ENCODE measurements around the gene HES5. TPM values are rescaled to one million over a fixed set of nuclear protein-coding genes. Genes with fewer than 3 reads are reported as not detected.
A peak's percentile ranks its signal among the peaks of the same experiment; 100 is the strongest.

The HES5 gene
- total RNA-seq, 1 donor from 2014 or later = not detected

DNA sequence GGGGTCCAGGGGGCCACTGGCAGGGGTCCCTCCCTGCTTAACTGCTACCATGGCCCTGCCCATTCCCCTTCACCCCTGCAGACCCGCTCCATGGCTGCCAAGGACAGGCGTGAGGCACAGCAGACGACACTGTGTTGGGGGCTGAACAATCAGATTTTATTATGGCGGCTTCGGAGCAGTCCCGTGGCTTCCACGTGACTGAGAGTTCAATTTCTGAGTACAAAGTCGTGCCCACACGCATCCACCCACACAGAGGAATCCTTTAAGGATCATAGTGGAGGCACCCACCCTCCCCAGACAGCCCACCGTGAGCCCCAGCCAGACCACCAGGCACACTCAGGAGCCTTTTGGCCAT is 1.5 kb downstream of the HES5 start:
- Mint-ChIP-seq H3K9me3 (ENCODE audit: unreplicated experiment) (no peaks in the 10 kb centered on the region), H3K27me3 (ENCODE audit: unreplicated experiment) (peaks cover 17% of the 10 kb centered on the region), H3K27ac (ENCODE audit: unreplicated experiment) (no peak overlapping the region), H3K36me3 (ENCODE audit: low read depth, unreplicated experiment) (peaks cover 5% of the 10 kb centered on the region), H3K4me1 (ENCODE audit: unreplicated experiment) (peaks cover 16% of the 10 kb centered on the region), H3K4me3 (ENCODE audit: unreplicated experiment) (no peak overlapping the region)
- TF ChIP-seq, protein P1, sequence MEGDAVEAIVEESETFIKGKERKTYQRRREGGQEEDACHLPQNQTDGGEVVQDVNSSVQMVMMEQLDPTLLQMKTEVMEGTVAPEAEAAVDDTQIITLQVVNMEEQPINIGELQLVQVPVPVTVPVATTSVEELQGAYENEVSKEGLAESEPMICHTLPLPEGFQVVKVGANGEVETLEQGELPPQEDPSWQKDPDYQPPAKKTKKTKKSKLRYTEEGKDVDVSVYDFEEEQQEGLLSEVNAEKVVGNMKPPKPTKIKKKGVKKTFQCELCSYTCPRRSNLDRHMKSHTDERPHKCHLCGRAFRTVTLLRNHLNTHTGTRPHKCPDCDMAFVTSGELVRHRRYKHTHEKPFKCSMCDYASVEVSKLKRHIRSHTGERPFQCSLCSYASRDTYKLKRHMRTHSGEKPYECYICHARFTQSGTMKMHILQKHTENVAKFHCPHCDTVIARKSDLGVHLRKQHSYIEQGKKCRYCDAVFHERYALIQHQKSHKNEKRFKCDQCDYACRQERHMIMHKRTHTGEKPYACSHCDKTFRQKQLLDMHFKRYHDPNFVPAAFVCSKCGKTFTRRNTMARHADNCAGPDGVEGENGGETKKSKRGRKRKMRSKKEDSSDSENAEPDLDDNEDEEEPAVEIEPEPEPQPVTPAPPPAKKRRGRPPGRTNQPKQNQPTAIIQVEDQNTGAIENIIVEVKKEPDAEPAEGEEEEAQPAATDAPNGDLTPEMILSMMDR (IDR thresholded peaks at IDR 0.05; ENCODE audit: unreplicated experiment) = no peak
- no peak for DNase-seq (ENCODE audit: low spot score)

DNA sequence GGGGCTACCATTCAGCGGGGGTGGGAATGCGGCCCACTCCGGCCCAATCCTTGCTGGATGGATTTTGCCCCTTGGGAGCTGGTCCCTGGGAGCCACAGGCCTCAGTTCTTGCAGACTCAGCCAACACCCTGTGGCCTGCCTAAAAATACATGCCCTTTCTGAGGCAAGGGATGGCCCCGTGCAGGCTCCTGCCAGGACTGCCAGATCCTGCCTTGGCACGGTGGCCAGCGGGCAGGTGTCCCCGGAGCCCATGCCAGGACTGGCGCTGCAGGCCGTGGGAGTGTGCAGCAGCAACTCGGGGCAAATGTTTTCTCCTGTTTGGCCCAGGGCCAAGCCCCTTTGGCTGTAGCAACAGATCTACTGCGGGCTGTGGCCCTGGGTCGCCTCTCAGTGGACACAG is 2.0 kb downstream of the HES5 start:
- H3K36me3 Mint-ChIP-seq (ENCODE audit: low read depth, unreplicated experiment) = peaks cover 5% of the 10 kb centered on the region
- no peak for DNase-seq (ENCODE audit: low spot score)
- H3K9me3 Mint-ChIP-seq (ENCODE audit: unreplicated experiment) = no peaks in the 10 kb centered on the region
- peaks cover 21% of the 10 kb centered on the region for H3K4me1 Mint-ChIP-seq (ENCODE audit: unreplicated experiment)
- TF ChIP-seq, protein P1 (IDR thresholded peaks at IDR 0.05; ENCODE audit: unreplicated experiment) = no peak
- peaks cover 14% of the 10 kb centered on the region for H3K27me3 Mint-ChIP-seq (ENCODE audit: unreplicated experiment)
- no peak overlapping the region for H3K4me3 Mint-ChIP-seq (ENCODE audit: unreplicated experiment)
- H3K27ac Mint-ChIP-seq (ENCODE audit: unreplicated experiment) = no peak overlapping the region

DNA sequence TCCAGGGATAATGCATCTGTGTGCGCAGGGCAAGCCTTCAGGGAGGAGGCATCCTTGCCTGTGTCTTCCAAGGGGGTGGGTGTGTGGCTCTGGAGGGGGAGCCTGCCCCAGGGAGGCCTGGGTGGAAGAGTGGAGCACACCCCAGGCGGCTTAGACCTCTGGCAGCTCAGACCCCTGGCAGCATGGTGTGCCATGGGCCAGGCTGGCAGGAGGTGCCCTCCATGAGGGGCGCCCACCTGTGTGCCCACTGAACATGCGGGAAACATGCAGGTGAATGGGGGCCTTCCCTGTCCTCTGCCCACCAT is 2.6 kb downstream of the HES5 start:
- no peaks in the 10 kb centered on the region for H3K9me3 Mint-ChIP-seq (ENCODE audit: unreplicated experiment)
- no peak overlapping the region for H3K4me3 Mint-ChIP-seq (ENCODE audit: unreplicated experiment)
- H3K27ac Mint-ChIP-seq (ENCODE audit: unreplicated experiment) = no peak overlapping the region
- TF ChIP-seq, protein P1 (IDR thresholded peaks at IDR 0.05; ENCODE audit: unreplicated experiment) = no peak
- H3K4me1 Mint-ChIP-seq (ENCODE audit: unreplicated experiment) = peaks cover 26% of the 10 kb centered on the region
- H3K27me3 Mint-ChIP-seq (ENCODE audit: unreplicated experiment) = peaks cover 13% of the 10 kb centered on the region
- peaks cover 7% of the 10 kb centered on the region for H3K36me3 Mint-ChIP-seq (ENCODE audit: low read depth, unreplicated experiment)
- DNase-seq (ENCODE audit: low spot score) = no peak

DNA sequence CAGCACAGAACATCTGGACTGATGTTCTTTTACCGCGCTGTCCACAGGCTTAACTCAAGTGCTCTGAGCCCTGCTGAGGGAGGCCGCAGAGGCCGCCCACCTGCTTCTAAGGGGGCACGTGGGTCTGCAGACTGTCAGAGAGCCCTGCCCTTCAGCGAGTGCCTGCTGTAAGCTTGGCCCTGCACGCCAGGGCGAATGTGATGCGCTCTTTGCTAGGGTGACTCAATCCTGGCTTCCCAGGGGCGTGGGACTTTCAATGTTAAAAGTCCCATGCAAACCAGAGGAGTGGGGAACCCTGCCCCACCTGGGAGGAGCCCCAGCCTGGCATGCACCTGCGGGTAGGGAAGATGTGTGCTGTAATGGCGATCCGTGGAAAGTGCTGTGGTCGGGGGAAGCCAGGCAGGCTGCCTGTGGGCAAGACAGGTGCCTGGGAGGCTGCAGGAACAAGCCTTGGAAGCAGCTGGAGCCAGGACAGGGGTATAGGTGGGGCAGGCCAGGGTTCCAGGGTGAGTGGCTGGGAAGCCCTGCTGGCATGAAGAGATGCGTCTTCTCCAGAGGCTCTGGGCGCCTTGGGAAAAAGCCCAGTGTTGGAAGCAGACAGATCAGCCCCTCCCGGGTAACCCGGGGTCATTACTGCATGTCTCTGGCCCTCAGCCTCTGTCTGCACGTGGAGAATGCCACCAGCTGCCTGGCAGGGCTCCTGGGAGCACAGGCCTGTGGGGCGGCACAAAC is 3.1 kb downstream of the HES5 start:
- Mint-ChIP-seq H3K4me3 (ENCODE audit: unreplicated experiment) (peak overlapping the region; percentile 63), H3K27ac (ENCODE audit: unreplicated experiment) (peak overlapping the region; percentile 72), H3K36me3 (ENCODE audit: low read depth, unreplicated experiment) (peaks cover 9% of the 10 kb centered on the region), H3K4me1 (ENCODE audit: unreplicated experiment) (peaks cover 27% of the 10 kb centered on the region), H3K9me3 (ENCODE audit: unreplicated experiment) (no peaks in the 10 kb centered on the region), H3K27me3 (ENCODE audit: unreplicated experiment) (peaks cover 13% of the 10 kb centered on the region)
- no peak for DNase-seq (ENCODE audit: low spot score)
- TF ChIP-seq, protein P1 (IDR thresholded peaks at IDR 0.05; ENCODE audit: unreplicated experiment) = no peak

DNA sequence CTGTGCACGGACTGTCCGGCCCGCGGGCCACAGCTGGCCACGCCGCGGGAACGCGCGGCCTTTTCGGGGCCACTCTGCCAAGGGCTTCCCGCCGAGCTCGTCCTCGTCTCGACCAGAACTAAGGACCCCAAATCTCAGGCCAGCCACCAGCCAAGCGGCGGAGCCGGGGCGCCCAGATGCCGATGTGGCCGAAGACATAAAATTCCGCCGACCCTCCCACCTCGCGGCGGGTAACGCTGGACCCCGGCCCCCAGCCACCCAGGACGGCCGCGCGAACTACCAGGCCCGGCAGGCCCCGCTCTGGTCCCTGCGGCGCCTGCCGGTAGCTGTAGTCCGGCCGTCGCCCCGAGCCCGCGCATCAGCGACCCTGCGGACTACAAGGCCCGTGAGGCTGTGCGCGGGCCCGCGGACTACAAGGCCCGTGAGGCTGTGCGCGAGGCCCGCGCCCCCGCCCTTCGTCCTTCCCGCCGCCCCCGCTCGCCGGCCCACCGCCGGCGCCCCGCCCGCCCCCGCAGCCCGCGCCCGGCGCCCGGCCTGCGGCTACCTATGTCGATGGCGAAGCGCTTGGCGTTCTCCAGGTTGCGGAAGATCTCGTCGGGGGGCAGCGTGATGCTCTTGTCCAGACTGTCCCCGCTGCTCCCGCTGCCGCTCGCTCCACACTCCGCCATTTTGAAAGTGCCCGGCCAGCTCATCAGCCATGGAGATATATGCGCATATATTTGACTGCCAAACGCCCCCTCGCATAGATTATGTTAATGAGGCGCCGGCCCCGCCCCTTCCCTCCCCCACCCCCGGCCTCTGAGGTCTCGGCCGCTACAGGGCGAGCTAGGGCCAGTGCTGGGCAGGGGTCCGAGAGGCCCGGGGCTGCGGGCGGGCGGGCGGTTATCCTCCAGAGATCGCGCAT is 3.9 kb downstream of the HES5 start, which contains the start of gene PANK4:
PANK4 (minus strand) TSS at position 677 of the 904 bp plus-strand sequence; CDS start at position 668, 9 bp downstream.
- TF ChIP-seq, protein P1 (IDR thresholded peaks at IDR 0.05; ENCODE audit: unreplicated experiment) = no peak
- peak within 1 kb of the TSS; percentile 72 for H3K27ac Mint-ChIP-seq (ENCODE audit: unreplicated experiment)
- H3K4me1 Mint-ChIP-seq (ENCODE audit: unreplicated experiment) = peaks cover 27% of the 10 kb centered on the region
- H3K36me3 Mint-ChIP-seq (ENCODE audit: low read depth, unreplicated experiment) = peaks cover 10% of the 10 kb centered on the region
- H3K9me3 Mint-ChIP-seq (ENCODE audit: unreplicated experiment) = no peaks in the 10 kb centered on the region
- peak; percentile 91 for DNase-seq (ENCODE audit: low spot score)
- peak within 1 kb of the TSS; percentile 89 for H3K4me3 Mint-ChIP-seq (ENCODE audit: unreplicated experiment)
- H3K27me3 Mint-ChIP-seq (ENCODE audit: unreplicated experiment) = peaks cover 13% of the 10 kb centered on the region

Data from endothelial cell (in vitro differentiated cells).